ENCODE measurements around the gene MPDZ. TPM values are rescaled to one million over a fixed set of nuclear protein-coding genes. Genes with fewer than 3 reads are reported as not detected.

The MPDZ gene
- total RNA-seq, 2 donors from 2014 or later = 26.9 to 61.5 TPM

GRCh38 chr9:13215791-13216554, 63.5 kb downstream of the MPDZ start:
- no peaks in the 10 kb centered on the region for H3K4me1 ChIP-seq (replicated peaks)
- no peak overlapping the region for H3K4me3 ChIP-seq
- H3K27me3 ChIP-seq (replicated peaks; ENCODE audit: insufficient read depth) = no peaks in the 10 kb centered on the region
- no peaks in the 10 kb centered on the region for H3K9me3 ChIP-seq
- DNase-seq (ENCODE audit: low spot score) = no peak
- H3K36me3 ChIP-seq = no peaks in the 10 kb centered on the region
- 86% methylated on average over 5 of the region's 5 CpGs for WGBS
- intact Hi-C loops (cut with DNase I) = no loop called here
- H3K27ac ChIP-seq = no peak overlapping the region
- TF ChIP-seq CTCF (IDR thresholded peaks at IDR 0.05) = no peak
- TF ChIP-seq POLR2AphosphoS5 (IDR thresholded peaks at IDR 0.05) = no peak
- no peak for TF ChIP-seq POLR2A (IDR thresholded peaks at IDR 0.05)

- TF ChIP-seq POLR2AphosphoS5 (IDR thresholded peaks at IDR 0.05) = no peak
- no peak for TF ChIP-seq POLR2A (IDR thresholded peaks at IDR 0.05)
- no peak for TF ChIP-seq CTCF (IDR thresholded peaks at IDR 0.05)
- intact Hi-C loops (cut with DNase I) = no loop called here
- H3K36me3 ChIP-seq = no peaks in the 10 kb centered on the region
- H3K27ac ChIP-seq = no peak overlapping the region
- WGBS = 98% methylated on average over 2 of the region's 2 CpGs
- no peaks in the 10 kb centered on the region for H3K27me3 ChIP-seq (replicated peaks; ENCODE audit: insufficient read depth)
- no peak overlapping the region for H3K4me3 ChIP-seq
- H3K4me1 ChIP-seq (replicated peaks) = no peaks in the 10 kb centered on the region
- DNase-seq (ENCODE audit: low spot score) = no peak
- no peaks in the 10 kb centered on the region for H3K9me3 ChIP-seq
Observed at GRCh38 chr9:13213998-13214397, 65.5 kb downstream of the MPDZ start.

GRCh38 chr9:13213337-13213736, 66.2 kb downstream of the MPDZ start:
- intact Hi-C loops (cut with DNase I) = no loop called here
- H3K36me3 ChIP-seq = no peaks in the 10 kb centered on the region
- 98% methylated on average over 1 of the region's 1 CpG for WGBS

GRCh38 chr9:13210306-13210705, 69.2 kb downstream of the MPDZ start:
- Histone ChIP-seq H3K9me3 (no peaks in the 10 kb centered on the region), H3K4me1 (replicated peaks) (no peaks in the 10 kb centered on the region), H3K27me3 (replicated peaks; ENCODE audit: insufficient read depth) (no peaks in the 10 kb centered on the region), H3K36me3 (no peaks in the 10 kb centered on the region), H3K4me3 (no peak overlapping the region), H3K27ac (no peak overlapping the region)
- intact Hi-C loops (cut with DNase I) = no loop called here
- no peak for TF ChIP-seq CTCF (IDR thresholded peaks at IDR 0.05)
- no peak for TF ChIP-seq POLR2AphosphoS5 (IDR thresholded peaks at IDR 0.05)
- no peak for TF ChIP-seq POLR2A (IDR thresholded peaks at IDR 0.05)
- WGBS = 97% methylated on average over 1 of the region's 1 CpG
- DNase-seq (ENCODE audit: low spot score) = no peak

More at GRCh38 chr9:13213337-13213736, 66.2 kb downstream of the MPDZ start:
- Histone ChIP-seq H3K4me1 (replicated peaks) (no peaks in the 10 kb centered on the region), H3K4me3 (no peak overlapping the region), H3K27ac (no peak overlapping the region), H3K9me3 (no peaks in the 10 kb centered on the region), H3K27me3 (replicated peaks; ENCODE audit: insufficient read depth) (no peaks in the 10 kb centered on the region)
- DNase-seq (ENCODE audit: low spot score) = no peak
- TF ChIP-seq CTCF (IDR thresholded peaks at IDR 0.05) = peak in 2 of 4 experiments; percentile 29 to 42
- TF ChIP-seq POLR2A (IDR thresholded peaks at IDR 0.05) = no peak
- no peak for TF ChIP-seq POLR2AphosphoS5 (IDR thresholded peaks at IDR 0.05)

GRCh38 chr9:13209498-13209897, 70.0 kb downstream of the MPDZ start:
- no peak overlapping the region for H3K4me3 ChIP-seq
- DNase-seq (ENCODE audit: low spot score) = no peak
- TF ChIP-seq POLR2AphosphoS5 (IDR thresholded peaks at IDR 0.05) (no peak), POLR2A (IDR thresholded peaks at IDR 0.05) (no peak), CTCF (IDR thresholded peaks at IDR 0.05) (no peak)
- H3K9me3 ChIP-seq = no peaks in the 10 kb centered on the region
- 81% methylated on average over 3 of the region's 3 CpGs for WGBS
- H3K27me3 ChIP-seq (replicated peaks; ENCODE audit: insufficient read depth) = no peaks in the 10 kb centered on the region
- H3K4me1 ChIP-seq (replicated peaks) = no peaks in the 10 kb centered on the region
- intact Hi-C loops (cut with DNase I) = no loop called here
- no peaks in the 10 kb centered on the region for H3K36me3 ChIP-seq
- H3K27ac ChIP-seq = no peak overlapping the region
